GM23248 (cell line): ENCODE results near the gene ATAD1.

Experiments used
- EZH2 ChIP-seq: fragments of 200-600 bp; sonication (generic); IDR thresholded peaks from 2 replicates; pipeline ENCODE4 v1.6.1; 2018; ENCODE audit warnings: antibody characterized with exemption, mild to moderate bottlenecking; ENCODE audit not compliant: insufficient read depth, poor library complexity, severe bottlenecking
- EZH2phosphoT487 ChIP-seq: fragments of 200-600 bp; sonication (generic); IDR thresholded peaks from 2 replicates; pipeline ENCODE4 v1.6.1; 2018; ENCODE audit warnings: antibody characterized with exemption, moderate library complexity, mild to moderate bottlenecking, low read depth; ENCODE audit not compliant: insufficient read depth

DNA sequence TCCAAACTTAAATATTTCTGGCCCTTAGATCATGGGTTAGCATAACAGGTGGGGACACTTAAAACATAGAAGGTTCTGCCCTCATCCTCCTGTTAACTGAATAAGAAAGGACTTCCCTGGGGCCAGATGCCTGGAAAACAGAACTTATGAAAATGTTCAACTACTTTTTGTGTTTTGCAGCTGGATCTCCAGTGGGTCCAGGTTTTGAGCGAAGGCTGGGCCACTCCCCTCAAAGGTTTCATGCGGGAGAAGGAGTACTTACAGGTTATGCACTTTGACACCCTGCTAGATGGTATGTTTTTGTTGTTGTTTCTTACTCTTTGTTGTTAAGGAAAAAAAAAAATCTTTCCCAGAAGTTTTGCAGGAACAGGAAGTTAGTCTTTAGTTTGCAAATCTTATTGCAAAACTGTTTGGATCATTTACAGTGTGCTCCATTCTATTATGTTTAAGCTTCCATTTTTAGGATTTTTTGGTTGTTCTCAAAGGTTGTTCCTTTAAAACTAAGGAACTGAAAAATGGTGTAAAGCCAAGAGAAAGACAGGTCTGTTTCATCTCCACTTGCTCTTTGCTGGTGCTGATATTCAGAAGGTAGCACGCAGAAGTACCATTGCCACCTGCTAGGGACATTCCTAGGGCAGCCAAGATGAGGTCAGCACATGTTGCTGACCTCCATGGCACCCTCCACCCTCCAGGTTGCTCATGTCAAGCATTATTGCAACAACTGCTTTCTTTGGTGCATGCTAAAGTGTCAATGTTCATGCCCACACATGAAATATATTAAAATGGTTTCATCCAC, 102.3 kb downstream of the ATAD1 start:
- TF ChIP-seq EZH2 = no peak
- no peak for TF ChIP-seq EZH2phosphoT487
